Measurements from ENCODE around the gene BAZ1A.

Gene BAZ1A

GRCh38 chr14:34733245-34733644 lies 141.9 kb downstream of the BAZ1A start:
- Histone ChIP-seq H3K27me3 (no peaks in the 10 kb centered on the region), H3K27ac (no peak overlapping the region), H3K4me1 (ENCODE audit: control insufficient read depth in 1 of 2, insufficient read depth in 1 of 2, low read depth in 1 of 2, low read length in 1 of 2) (no peaks in the 10 kb centered on the region), H3K9me3 (no peaks in the 10 kb centered on the region), H3K36me3 (no peaks in the 10 kb centered on the region), H3K4me3 (ENCODE audit: low read depth in 1 of 2, low read length in 1 of 2) (no peak overlapping the region)
- TF ChIP-seq, protein P1, sequence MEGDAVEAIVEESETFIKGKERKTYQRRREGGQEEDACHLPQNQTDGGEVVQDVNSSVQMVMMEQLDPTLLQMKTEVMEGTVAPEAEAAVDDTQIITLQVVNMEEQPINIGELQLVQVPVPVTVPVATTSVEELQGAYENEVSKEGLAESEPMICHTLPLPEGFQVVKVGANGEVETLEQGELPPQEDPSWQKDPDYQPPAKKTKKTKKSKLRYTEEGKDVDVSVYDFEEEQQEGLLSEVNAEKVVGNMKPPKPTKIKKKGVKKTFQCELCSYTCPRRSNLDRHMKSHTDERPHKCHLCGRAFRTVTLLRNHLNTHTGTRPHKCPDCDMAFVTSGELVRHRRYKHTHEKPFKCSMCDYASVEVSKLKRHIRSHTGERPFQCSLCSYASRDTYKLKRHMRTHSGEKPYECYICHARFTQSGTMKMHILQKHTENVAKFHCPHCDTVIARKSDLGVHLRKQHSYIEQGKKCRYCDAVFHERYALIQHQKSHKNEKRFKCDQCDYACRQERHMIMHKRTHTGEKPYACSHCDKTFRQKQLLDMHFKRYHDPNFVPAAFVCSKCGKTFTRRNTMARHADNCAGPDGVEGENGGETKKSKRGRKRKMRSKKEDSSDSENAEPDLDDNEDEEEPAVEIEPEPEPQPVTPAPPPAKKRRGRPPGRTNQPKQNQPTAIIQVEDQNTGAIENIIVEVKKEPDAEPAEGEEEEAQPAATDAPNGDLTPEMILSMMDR (IDR thresholded peaks at IDR 0.05) = no peak

- H3K36me3 ChIP-seq = no peaks in the 10 kb centered on the region
- H3K9me3 ChIP-seq = no peaks in the 10 kb centered on the region
- H3K27ac ChIP-seq = no peak overlapping the region
- H3K27me3 ChIP-seq = no peaks in the 10 kb centered on the region
- H3K4me3 ChIP-seq (ENCODE audit: low read depth in 1 of 2, low read length in 1 of 2) = no peak overlapping the region
- TF ChIP-seq, protein P1 (IDR thresholded peaks at IDR 0.05) = no peak
- H3K4me1 ChIP-seq (ENCODE audit: control insufficient read depth in 1 of 2, insufficient read depth in 1 of 2, low read depth in 1 of 2, low read length in 1 of 2) = no peaks in the 10 kb centered on the region
Measured at GRCh38 chr14:34732802-34733201, 142.4 kb downstream of the BAZ1A start.

DNA sequence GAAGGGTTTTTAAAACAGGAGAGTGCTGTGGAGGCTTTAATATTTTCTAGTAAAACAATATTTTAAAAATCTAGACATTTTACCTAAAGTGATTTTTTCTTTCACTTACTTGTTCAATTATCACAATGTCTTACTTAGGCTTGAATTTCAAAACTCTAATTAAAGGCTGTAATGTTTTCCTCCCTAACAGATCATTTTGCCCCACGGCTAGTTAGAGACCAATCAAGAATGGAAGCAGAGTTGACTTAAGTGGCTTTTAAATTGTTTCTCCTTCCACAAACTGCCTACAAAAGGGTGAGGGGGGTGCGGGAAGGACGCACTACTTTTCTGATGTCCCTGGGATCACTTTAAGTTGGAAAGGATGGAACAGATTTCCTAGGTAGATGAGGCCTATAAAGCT lies 151.3 kb downstream of the BAZ1A start:
- Histone ChIP-seq H3K4me3 (ENCODE audit: low read depth in 1 of 2, low read length in 1 of 2) (no peak overlapping the region), H3K9me3 (no peaks in the 10 kb centered on the region)

DNA sequence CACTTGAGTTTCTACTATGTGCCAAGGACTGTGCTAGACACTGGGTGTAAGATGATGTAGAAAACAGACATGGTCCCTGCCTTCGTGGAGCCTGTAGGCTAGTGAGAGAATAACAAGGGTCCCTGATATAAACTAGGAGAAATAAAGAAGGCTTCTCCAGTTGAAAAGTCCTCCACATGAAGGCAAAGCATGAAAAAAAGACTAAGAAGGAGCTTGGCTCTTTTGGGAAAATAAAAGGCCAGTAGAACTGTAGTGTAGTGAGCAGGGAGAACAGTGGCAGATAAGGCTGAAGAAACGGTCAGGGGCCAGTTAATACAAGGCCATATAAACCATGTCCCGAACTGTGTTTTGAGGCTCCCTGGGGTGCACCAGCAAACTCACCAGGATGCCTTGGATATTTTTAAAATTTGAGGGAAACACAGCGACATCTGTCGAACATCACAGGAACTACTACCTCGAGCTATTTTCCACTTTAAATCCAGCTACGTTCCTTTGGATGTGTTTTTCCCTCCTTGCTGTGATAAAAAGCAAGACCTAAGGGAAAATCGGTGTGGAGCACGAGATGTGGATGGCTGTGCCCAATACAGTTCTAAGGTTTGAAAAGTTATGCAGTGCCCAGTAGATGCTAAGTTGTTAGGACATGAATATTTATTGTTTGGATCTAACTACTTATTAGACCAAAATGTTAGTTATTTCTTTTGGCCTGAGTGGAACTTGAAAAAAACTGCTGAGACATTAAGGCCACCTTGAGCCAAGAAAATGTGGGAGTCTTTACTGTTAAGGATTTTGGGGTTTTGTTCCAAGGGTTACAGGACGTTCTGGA lies 152.2 kb downstream of the BAZ1A start:
- TF ChIP-seq, protein P1 (IDR thresholded peaks at IDR 0.05) = peak; percentile 65
- Histone ChIP-seq H3K9me3 (no peaks in the 10 kb centered on the region), H3K27ac (no peak overlapping the region), H3K4me3 (ENCODE audit: low read depth in 1 of 2, low read length in 1 of 2) (no peak overlapping the region), H3K36me3 (no peaks in the 10 kb centered on the region), H3K27me3 (peaks cover 8% of the 10 kb centered on the region), H3K4me1 (ENCODE audit: control insufficient read depth in 1 of 2, insufficient read depth in 1 of 2, low read depth in 1 of 2, low read length in 1 of 2) (no peaks in the 10 kb centered on the region)

More for the DNA sequence above, 151.3 kb downstream of the BAZ1A start:
- Histone ChIP-seq H3K27ac (no peak overlapping the region), H3K27me3 (peaks cover 8% of the 10 kb centered on the region), H3K4me1 (ENCODE audit: control insufficient read depth in 1 of 2, insufficient read depth in 1 of 2, low read depth in 1 of 2, low read length in 1 of 2) (no peaks in the 10 kb centered on the region), H3K36me3 (no peaks in the 10 kb centered on the region)
- TF ChIP-seq, protein P1 (IDR thresholded peaks at IDR 0.05) = no peak

GRCh38 chr14:34721129-34721528 lies 154.0 kb downstream of the BAZ1A start:
- no peaks in the 10 kb centered on the region for H3K9me3 ChIP-seq
- H3K4me1 ChIP-seq (ENCODE audit: control insufficient read depth in 1 of 2, insufficient read depth in 1 of 2, low read depth in 1 of 2, low read length in 1 of 2) = no peaks in the 10 kb centered on the region
- TF ChIP-seq, protein P1 (IDR thresholded peaks at IDR 0.05) = no peak
- H3K4me3 ChIP-seq (ENCODE audit: low read depth in 1 of 2, low read length in 1 of 2) = no peak overlapping the region
- no peak overlapping the region for H3K27ac ChIP-seq
- H3K36me3 ChIP-seq = no peaks in the 10 kb centered on the region
- H3K27me3 ChIP-seq = peaks cover 9% of the 10 kb centered on the region

Data from neutrophil (primary cell).